H1 (cell line): ENCODE measurements around the gene SCPEP1. TPM values are rescaled to one million over a fixed set of nuclear protein-coding genes. Genes with fewer than 3 reads are reported as not detected.

Source experiments
- CTCF ChIA-PET: fragments of 300-600 bp; sonication (Branson Sonifier 250); formaldehyde crosslinking; loops from one replicate; lab custom pipeline; 2021; ENCODE audit not compliant: partially characterized antibody; lab: Charles Lee
- POLR2A ChIA-PET: fragments of 300-600 bp; sonication (Branson Sonifier 250); formaldehyde crosslinking; loops from one replicate; lab custom pipeline; 2021; ENCODE audit warnings: inconsistent platforms; ENCODE audit not compliant: partially characterized antibody; lab: Charles Lee
- DNase-seq, 2 experiments: peaks; one replicate each; pipeline versions ENCODE4 v3.0.0 to v3.0.0-alpha.2; 2010 to 2022; ENCODE audit warnings: low spot score in 2 of 2, low read depth in 1 of 2, mixed read lengths in 1 of 2
- FAIRE-seq: peaks from 2 replicates; lab custom pipeline; 2011; peaks lifted over from hg19 to GRCh38; lab: Jason Lieb, UNC
- H2AFZ ChIP-seq: 2 replicates; pipeline ENCODE4 v1.8.1; 2012; ENCODE audit warnings: low read length, inconsistent platforms
- H2AK5ac ChIP-seq: 2 replicates; pipeline ENCODE4 v1.6.1; 2013; ENCODE audit warnings: low read depth, low read length
- H2BK120ac ChIP-seq: replicated peaks from 2 replicates; pipeline ENCODE3; 2013; ENCODE audit warnings: low read depth, low read length, inconsistent platforms
- H2BK12ac ChIP-seq: 2 replicates; pipeline ENCODE4 v1.6.1; 2013; ENCODE audit warnings: low read depth, low read length
- H2BK15ac ChIP-seq: 2 replicates; pipeline ENCODE4 v1.6.1; 2013; ENCODE audit warnings: low read length
- H2BK20ac ChIP-seq: 2 replicates; pipeline ENCODE4 v1.6.1; 2013; ENCODE audit warnings: low read length
- H2BK5ac ChIP-seq: 2 replicates; pipeline ENCODE4 v1.6.1; 2013; ENCODE audit warnings: low read depth, low read length
- H3K14ac ChIP-seq: 2 replicates; pipeline ENCODE4 v1.6.1; 2013; ENCODE audit warnings: inconsistent platforms; ENCODE audit not compliant: insufficient read length
- H3K18ac ChIP-seq: 2 replicates; pipeline ENCODE4 v1.6.1; 2013; ENCODE audit warnings: low read length; ENCODE audit errors: extremely low read depth
- H3K23ac ChIP-seq: 2 replicates; pipeline ENCODE4 v1.6.1; 2013; ENCODE audit warnings: inconsistent platforms; ENCODE audit not compliant: insufficient read length
- H3K23me2 ChIP-seq: 2 replicates; pipeline ENCODE4 v1.6.1; 2013; ENCODE audit warnings: low read depth, low read length
- H3K27ac ChIP-seq: 2 replicates; pipeline ENCODE4 v1.6.1; 2011; ENCODE audit warnings: low read depth, low read length, inconsistent platforms
- H3K27me3 ChIP-seq, 4 experiments: replicated peaks in 1 of 4; 1 replicate in 1 of 4; 2 replicates in 3 of 4; pipeline versions ENCODE4 v1.6.1 to v1.8.1; 2011 to 2013; ENCODE audit warnings: low read length in 3 of 4, mild to moderate bottlenecking in 3 of 4, inconsistent platforms in 2 of 4, mixed read lengths in 2 of 4, moderate library complexity in 1 of 4; ENCODE audit not compliant: control insufficient read depth in 3 of 4, insufficient read depth in 3 of 4; ENCODE audit errors: extremely low read depth in 1 of 4
- H3K36me3 ChIP-seq, 4 experiments: 2 replicates each; pipeline versions ENCODE4 v1.6.1 to v1.8.1; 2011 to 2013; ENCODE audit warnings: mild to moderate bottlenecking in 4 of 4, low read length in 3 of 4, moderate library complexity in 2 of 4, control low read depth in 1 of 4, inconsistent platforms in 1 of 4; ENCODE audit not compliant: insufficient read depth in 4 of 4, control insufficient read depth in 2 of 4
- H3K4ac ChIP-seq: replicated peaks from 2 replicates; pipeline ENCODE3; 2013; ENCODE audit warnings: low read length, low read depth, mixed read lengths, inconsistent platforms; ENCODE audit not compliant: insufficient read length
- H3K4me1 ChIP-seq, 4 experiments: replicated peaks in 1 of 4; 1 replicate in 1 of 4; 2 replicates in 3 of 4; pipeline versions ENCODE4 v1.6.1 to v1.8.1; 2011 to 2013; ENCODE audit warnings: low read length in 3 of 4, inconsistent platforms in 2 of 4, mixed read lengths in 1 of 4; ENCODE audit not compliant: insufficient read depth in 4 of 4, control insufficient read depth in 3 of 4
- H3K4me2 ChIP-seq, 2 experiments: 2 replicates each; pipeline versions ENCODE4 v1.6.1 to v1.8.1; 2011 to 2013; ENCODE audit warnings: low read depth in 2 of 2, low read length in 2 of 2, control low read depth in 1 of 2, inconsistent platforms in 1 of 2, mild to moderate bottlenecking in 1 of 2; ENCODE audit not compliant: insufficient read depth in 1 of 2
- H3K4me3 ChIP-seq, 4 experiments: fragments of 200-600, 300-600 bp in 1 of 4; sonication (generic), shearing (Covaris generic), sonication (Bioruptor Twin) in 1 of 4; 2 replicates each; pipeline versions ENCODE4 v1.5.1 to v1.8.1; 2011 to 2016; ENCODE audit warnings: low read length in 4 of 4, low read depth in 3 of 4, control low read depth in 2 of 4, inconsistent platforms in 2 of 4, mild to moderate bottlenecking in 2 of 4, mixed read lengths in 1 of 4, moderate library complexity in 1 of 4; ENCODE audit not compliant: insufficient read depth in 2 of 4; ENCODE audit errors: extremely low read depth in 1 of 4
- H3K56ac ChIP-seq: replicated peaks from 2 replicates; pipeline ENCODE3; 2013; ENCODE audit warnings: low read depth, mild to moderate bottlenecking, mixed read lengths, low read length, inconsistent platforms; ENCODE audit not compliant: insufficient read length
- H3K79me1 ChIP-seq: 2 replicates; pipeline ENCODE4 v1.6.1; 2013; ENCODE audit warnings: low read depth, low read length, control low read depth
- H3K79me2 ChIP-seq, 2 experiments: 2 replicates each; pipeline versions ENCODE4 v1.6.1 to v1.8.1; 2012 to 2013; ENCODE audit warnings: low read length in 2 of 2, mild to moderate bottlenecking in 2 of 2, inconsistent platforms in 1 of 2; ENCODE audit not compliant: insufficient read depth in 2 of 2, control insufficient read depth in 1 of 2
- H3K9ac ChIP-seq, 4 experiments: replicated peaks in 1 of 4; 1 replicate in 1 of 4; 2 replicates in 3 of 4; pipeline versions ENCODE4 v1.6.1 to v1.8.1; 2011 to 2013; ENCODE audit warnings: low read depth in 3 of 4, low read length in 3 of 4, control low read depth in 2 of 4, mild to moderate bottlenecking in 2 of 4, moderate library complexity in 2 of 4, inconsistent platforms in 1 of 4; ENCODE audit errors: extremely low read depth in 1 of 4
- H3K9me3 ChIP-seq, 2 experiments: 2 replicates each; pipeline versions ENCODE4 v1.6.1 to v1.8.1; 2012 to 2013; ENCODE audit warnings: mild to moderate bottlenecking in 2 of 2, moderate library complexity in 2 of 2, control low read depth in 1 of 2, inconsistent platforms in 1 of 2, low read depth in 1 of 2, low read length in 1 of 2, mixed read lengths in 1 of 2; ENCODE audit not compliant: insufficient read depth in 2 of 2
- H4K20me1 ChIP-seq, 2 experiments: replicated peaks in 1 of 2; 2 replicates each; pipeline versions ENCODE3 to v1.8.1; 2011 to 2013; ENCODE audit warnings: inconsistent platforms in 2 of 2, low read length in 2 of 2, mild to moderate bottlenecking in 1 of 2; ENCODE audit not compliant: insufficient read depth in 2 of 2, control insufficient read depth in 1 of 2
- H4K5ac ChIP-seq: 2 replicates; pipeline ENCODE4 v1.6.1; 2013; ENCODE audit warnings: low read length, low read depth, mixed read lengths, inconsistent platforms; ENCODE audit not compliant: insufficient read length
- H4K8ac ChIP-seq: 2 replicates; pipeline ENCODE4 v1.8.0; 2013; ENCODE audit warnings: mild to moderate bottlenecking, moderate library complexity, low read length, inconsistent platforms; ENCODE audit not compliant: insufficient read depth; ENCODE audit errors: extremely low read depth
- H4K91ac ChIP-seq: replicated peaks from 2 replicates; pipeline ENCODE3; 2013; ENCODE audit warnings: low read length, mixed read lengths, inconsistent platforms; ENCODE audit not compliant: insufficient read length
- CTBP2 ChIP-seq: IDR thresholded peaks from 2 replicates; pipeline ENCODE4 v1.7.0; 2011; ENCODE audit warnings: borderline replicate concordance, mild to moderate bottlenecking, moderate library complexity, mixed read lengths, low read length; ENCODE audit not compliant: insufficient read depth, insufficient read length
- FOSL1 ChIP-seq: IDR thresholded peaks from 2 replicates; pipeline ENCODE4 v1.6.1; 2011; ENCODE audit warnings: mild to moderate bottlenecking, low read depth, low read length, moderate library complexity; ENCODE audit not compliant: insufficient read depth
- KDM1A ChIP-seq: fragments of 200-600, 300-600 bp; sonication (generic); IDR thresholded peaks from 2 replicates; pipeline ENCODE4 v1.7.1; 2016; ENCODE audit warnings: mild to moderate bottlenecking, low read length, borderline replicate concordance
- SIRT6 ChIP-seq: IDR thresholded peaks from one replicate; pipeline ENCODE4 v1.7.1; 2012; ENCODE audit warnings: low read length, inconsistent platforms
- SP1 ChIP-seq: IDR thresholded peaks from 2 replicates; pipeline ENCODE4 v1.6.1; 2011; ENCODE audit warnings: low read depth, low read length
- SRF ChIP-seq: IDR thresholded peaks from 2 replicates; pipeline ENCODE4 v1.6.1; 2011; ENCODE audit warnings: mild to moderate bottlenecking, low read depth, low read length, moderate library complexity
- SUZ12 ChIP-seq: fragments of 200-600 bp; sonication (generic); IDR thresholded peaks from 2 replicates; pipeline ENCODE4 v1.6.1; 2012; ENCODE audit warnings: mild to moderate bottlenecking, inconsistent platforms, low read length, moderate library complexity, mixed read lengths
- WGBS, 2 experiments: shearing (Covaris generic) in 1 of 2; methylation state at CpG; one replicate each; pipeline versions ENCODE4 v1.1.6 to v1.1.7; 2013 to 2015; ENCODE audit warnings: low lambda C conversion rate in 2 of 2, mixed read lengths in 2 of 2, inconsistent platforms in 1 of 2, low coverage in 1 of 2, missing lambda C conversion rate in 1 of 2; ENCODE audit not compliant: insufficient replicate concordance in 2 of 2, insufficient coverage in 1 of 2, insufficient read length in 1 of 2; ENCODE audit errors: extremely low coverage in 1 of 2, missing lambda C conversion rate in 1 of 2; 5-methylcytosine and 5-hydroxymethylcytosine counted together
- polyA plus RNA-seq, 7 experiments: library from polyadenylated mRNA; depleted of rRNA in 3 of 7; stranded (reverse) in 5 of 7; unstranded in 2 of 7; fragments of >200 nt in 5 of 7; fragments of 200-250 nt in 2 of 7; gene quantifications; 1 replicate in 5 of 7; 2 replicates in 1 of 7; 4 replicates in 1 of 7; pipeline versions ENCODE4 v1.2.1 to v1.2.3, GENCODE V29; 2011 to 2013; ENCODE audit warnings: missing spikeins in 2 of 7, mixed read lengths in 2 of 7
- total RNA-seq: library from RNA; stranded (reverse); fragmentation: NEBNext Ultra II Directional; extraction: Animal tissue kit (Norgen Biotek cat#: 25700); gene quantifications from 2 replicates; pipeline ENCODE4 v1.2.1, GENCODE V29; 2021
- TF ChIP-seq, protein P1 (sequence below): IDR thresholded peaks from 2 replicates; pipeline ENCODE4 v1.6.1; 2011; ENCODE audit warnings: low read length, improper control_type of control experiment

Gene SCPEP1
- total and polyA plus RNA-seq, 2 of the 8 experiments (the other 6 are each of a cell fraction or from before 2014, with no cell fraction given) = 30.7 to 52.6 TPM

DNA sequence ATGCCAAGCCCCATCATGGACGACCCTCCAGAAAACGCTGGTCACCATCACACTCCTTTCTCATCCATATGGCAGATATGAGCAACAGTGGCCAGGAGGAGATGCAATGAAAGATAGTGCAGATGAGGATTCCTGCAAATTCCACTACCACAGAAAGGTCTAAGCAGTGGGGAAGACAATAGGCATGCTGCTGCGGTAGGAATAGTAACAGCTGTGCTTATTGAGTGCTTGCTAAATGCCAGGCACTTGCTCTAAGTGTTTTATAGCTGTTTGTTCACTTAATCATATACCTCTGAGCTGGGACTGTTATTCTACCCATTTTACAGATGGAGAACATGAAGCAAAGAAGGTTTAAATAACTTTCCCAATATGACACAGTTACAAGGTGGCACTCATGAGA is 60.6 kb downstream of the SCPEP1 start:
- Histone ChIP-seq H3K79me1 (no peaks in the 10 kb centered on the region), H2BK20ac (no peak overlapping the region), H3K4me3 (no peak overlapping the region), H3K4me2 (no peak overlapping the region), H3K9ac (no peak overlapping the region), H2BK5ac (no peak overlapping the region), H2BK12ac (no peak overlapping the region), H3K4ac (no peak overlapping the region), H3K23ac (no peak overlapping the region), H3K27me3 (no peaks in the 10 kb centered on the region), H4K8ac (no peak overlapping the region), H3K36me3 (no peaks in the 10 kb centered on the region), H4K5ac (no peak overlapping the region), H3K9me3 (no peaks in the 10 kb centered on the region), H2BK15ac (no peak overlapping the region), H3K23me2 (no peaks in the 10 kb centered on the region), H3K79me2 (no peaks in the 10 kb centered on the region), H4K91ac (no peak overlapping the region), H3K14ac (no peak overlapping the region), H2AFZ (no peak overlapping the region), H3K27ac (no peak overlapping the region), H2BK120ac (no peak overlapping the region), H3K56ac (no peak overlapping the region), H2AK5ac (no peak overlapping the region), H3K4me1 (peaks cover 0 to 9% (median 4%) of the 10 kb centered on the region in 4 experiments; a peak in 3 of 7 replicates)
- WGBS, 2 experiments = 94% methylated on average over 3 of the region's 3 CpGs; no CpG with 5 or more reads in 1 of the 2 experiments
- FAIRE-seq (no peak), DNase-seq (no peak)
- POLR2A ChIA-PET = interaction anchor here (1.0 to 1.2 kb wide), 2 partner anchors 28 to 60 kb away, joined by 3 read pairs; no protein-coding TSS in a partner anchor
- CTCF ChIA-PET = interaction anchor here (0.6 to 6.5 kb wide), 8 partner anchors 9 to 76 kb away, joined by 3 to 42 read pairs (median 4); no protein-coding TSS in a partner anchor
- TF ChIP-seq FOSL1 = no peak
- TF ChIP-seq SRF = no peak
- TF ChIP-seq SIRT6 = no peak
- TF ChIP-seq CTBP2 = no peak
- no peak for TF ChIP-seq SUZ12
- no peak for TF ChIP-seq KDM1A
- TF ChIP-seq, protein P1, sequence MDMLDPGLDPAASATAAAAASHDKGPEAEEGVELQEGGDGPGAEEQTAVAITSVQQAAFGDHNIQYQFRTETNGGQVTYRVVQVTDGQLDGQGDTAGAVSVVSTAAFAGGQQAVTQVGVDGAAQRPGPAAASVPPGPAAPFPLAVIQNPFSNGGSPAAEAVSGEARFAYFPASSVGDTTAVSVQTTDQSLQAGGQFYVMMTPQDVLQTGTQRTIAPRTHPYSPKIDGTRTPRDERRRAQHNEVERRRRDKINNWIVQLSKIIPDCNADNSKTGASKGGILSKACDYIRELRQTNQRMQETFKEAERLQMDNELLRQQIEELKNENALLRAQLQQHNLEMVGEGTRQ = no peak
- TF ChIP-seq SP1 = no peak
- TF ChIP-seq, all 59 proteins: peak for 0
- Histone ChIP-seq H4K20me1 (no peaks in the 10 kb centered on the region), H3K18ac (no peak overlapping the region)
